Thoracic aorta (tissue), 2 donors: ENCODE data around the gene ELP5. TPM values are rescaled to one million over a fixed set of nuclear protein-coding genes. Genes with fewer than 3 reads are reported as not detected.
A peak's percentile ranks its signal among the peaks of the same experiment; 100 is the strongest.

Experiments
- ATAC-seq: fragments of 150-250 bp; one replicate; pipeline ENCODE4 v1.8.0; 2017; ENCODE audit warnings: low read depth; ENCODE audit not compliant: insufficient number of reproducible peaks, low FRiP score
- DNase-seq: peaks from one replicate; pipeline ENCODE4 v3.0.0-alpha.2; 2020; ENCODE audit warnings: low spot score
- H3K27ac ChIP-seq, 2 donors: fragments of 200-600 bp; sonication (generic); 1 replicate in 1 of 2; 2 replicates in 1 of 2; pipeline ENCODE4 v1.5.1; 2016; ENCODE audit warnings: mild to moderate bottlenecking in 2 of 2, moderate library complexity in 2 of 2
- H3K27me3 ChIP-seq: fragments of 200-600 bp; sonication (generic); replicated peaks from 2 replicates; pipeline ENCODE4 v1.6.0; 2016; ENCODE audit warnings: mild to moderate bottlenecking; ENCODE audit not compliant: insufficient read depth
- H3K36me3 ChIP-seq: fragments of 200-600 bp; sonication (generic); one replicate; pipeline ENCODE4 v1.5.1; 2016
- H3K4me1 ChIP-seq, 2 donors: fragments of 200-600 bp; sonication (generic); 1 replicate in 1 of 2; 2 replicates in 1 of 2; pipeline versions ENCODE4 v1.5.1 to v1.6.0; 2016; ENCODE audit warnings: low read depth in 2 of 2, mild to moderate bottlenecking in 1 of 2; ENCODE audit not compliant: control insufficient read depth in 1 of 2
- H3K4me3 ChIP-seq: fragments of 200-600 bp; sonication (generic); 2 replicates; pipeline ENCODE4 v1.5.1; 2016; ENCODE audit warnings: mild to moderate bottlenecking
- H3K9me3 ChIP-seq: fragments of 200-600 bp; sonication (generic); 2 replicates; pipeline ENCODE4 v1.5.1; 2016
- total RNA-seq, 2 donors: library from RNA; depleted of rRNA; stranded (reverse); fragments of >200 nt; gene quantifications; one replicate each; pipeline versions ENCODE4 v1.1.0 to v1.2.3, GENCODE V29; 2016
- TF ChIP-seq, protein P1 (sequence below): fragments of 200-600 bp; sonication (generic); IDR thresholded peaks from one replicate; pipeline ENCODE4 v1.5.1; 2019; ENCODE audit warnings: antibody characterized with exemption

ELP5 gene
- total RNA-seq, 2 donors from 2014 or later: 15.8 to 19.0 TPM

DNA sequence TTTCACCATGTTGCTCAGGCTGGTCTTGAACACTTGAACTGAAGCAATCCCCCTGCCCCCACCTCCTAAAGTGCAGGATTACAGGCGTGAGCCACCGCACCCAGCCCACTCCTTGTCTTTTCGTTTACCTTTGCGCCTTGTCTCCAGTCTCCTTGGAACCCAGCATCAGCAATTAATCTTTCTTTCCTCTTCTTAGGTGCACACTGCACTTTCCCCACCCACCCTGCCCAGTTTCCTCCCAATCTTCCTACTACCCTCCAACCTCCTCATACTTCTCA lies 11.7 kb downstream of the ELP5 start:
- peaks cover 12% of the 10 kb centered on the region for H3K27me3 ChIP-seq
- peaks cover 7% of the 10 kb centered on the region for H3K36me3 ChIP-seq
- peak overlapping the region; percentile 75 for H3K4me3 ChIP-seq
- H3K9me3 ChIP-seq: no peaks in the 10 kb centered on the region
- no peak for DNase-seq
- peaks cover 11 to 25% of the 10 kb centered on the region in 2 donors for H3K4me1 ChIP-seq
- no peak for ATAC-seq
- TF ChIP-seq, protein P1, sequence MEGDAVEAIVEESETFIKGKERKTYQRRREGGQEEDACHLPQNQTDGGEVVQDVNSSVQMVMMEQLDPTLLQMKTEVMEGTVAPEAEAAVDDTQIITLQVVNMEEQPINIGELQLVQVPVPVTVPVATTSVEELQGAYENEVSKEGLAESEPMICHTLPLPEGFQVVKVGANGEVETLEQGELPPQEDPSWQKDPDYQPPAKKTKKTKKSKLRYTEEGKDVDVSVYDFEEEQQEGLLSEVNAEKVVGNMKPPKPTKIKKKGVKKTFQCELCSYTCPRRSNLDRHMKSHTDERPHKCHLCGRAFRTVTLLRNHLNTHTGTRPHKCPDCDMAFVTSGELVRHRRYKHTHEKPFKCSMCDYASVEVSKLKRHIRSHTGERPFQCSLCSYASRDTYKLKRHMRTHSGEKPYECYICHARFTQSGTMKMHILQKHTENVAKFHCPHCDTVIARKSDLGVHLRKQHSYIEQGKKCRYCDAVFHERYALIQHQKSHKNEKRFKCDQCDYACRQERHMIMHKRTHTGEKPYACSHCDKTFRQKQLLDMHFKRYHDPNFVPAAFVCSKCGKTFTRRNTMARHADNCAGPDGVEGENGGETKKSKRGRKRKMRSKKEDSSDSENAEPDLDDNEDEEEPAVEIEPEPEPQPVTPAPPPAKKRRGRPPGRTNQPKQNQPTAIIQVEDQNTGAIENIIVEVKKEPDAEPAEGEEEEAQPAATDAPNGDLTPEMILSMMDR: no peak
- H3K27ac ChIP-seq: no peak overlapping the region

DNA sequence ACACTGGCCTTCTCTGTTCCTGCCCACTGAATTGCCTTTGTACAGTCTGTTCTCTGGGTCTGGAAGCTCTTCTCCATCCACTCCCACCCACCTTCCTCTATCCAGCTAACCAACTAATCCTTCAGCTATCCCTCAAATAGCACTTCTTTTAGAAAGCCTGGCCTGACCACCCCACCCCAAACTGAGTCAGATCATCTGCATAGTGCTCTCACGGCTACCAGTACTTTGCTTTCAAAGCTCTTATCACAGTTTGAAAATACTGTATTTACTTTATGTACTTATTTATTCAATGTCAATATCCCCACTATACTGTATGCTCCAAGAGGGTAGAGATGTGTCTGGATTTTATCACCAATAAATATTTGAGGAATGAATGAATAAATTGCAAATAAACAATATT lies 14.8 kb downstream of the ELP5 start:
- H3K27ac ChIP-seq: no peak overlapping the region
- DNase-seq: no peak
- no peaks in the 10 kb centered on the region for H3K9me3 ChIP-seq
- ATAC-seq: no peak
- peaks cover 9% of the 10 kb centered on the region for H3K27me3 ChIP-seq
- H3K4me1 ChIP-seq: peaks cover 4 to 16% of the 10 kb centered on the region in 2 donors
- TF ChIP-seq, protein P1: no peak
- H3K4me3 ChIP-seq: no peak overlapping the region
- no peaks in the 10 kb centered on the region for H3K36me3 ChIP-seq

DNA sequence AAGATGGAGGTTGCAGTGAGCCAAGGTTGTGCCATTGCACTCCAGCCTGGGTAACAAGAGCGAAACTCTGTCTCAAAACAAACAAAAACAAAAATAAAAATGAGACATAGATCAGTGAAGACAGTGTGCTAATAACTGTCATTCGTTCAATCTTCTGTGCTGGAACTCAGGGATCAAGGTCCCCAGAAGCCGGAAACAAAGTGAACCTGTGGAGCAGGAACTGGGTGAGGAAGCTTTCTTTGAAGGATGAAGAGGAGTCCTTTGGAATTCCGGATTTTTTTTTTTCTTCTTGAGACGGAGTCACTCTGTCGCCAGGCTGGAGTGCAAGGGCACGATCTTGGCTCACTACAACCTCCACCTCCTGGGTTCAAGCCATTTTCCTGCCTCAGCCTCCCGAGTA lies 27.4 kb downstream of the ELP5 start:
- Histone ChIP-seq H3K27ac (no peak overlapping the region), H3K4me1 (peaks cover 13 to 26% of the 10 kb centered on the region in 2 donors), H3K36me3 (no peaks in the 10 kb centered on the region), H3K4me3 (no peak overlapping the region), H3K27me3 (no peaks in the 10 kb centered on the region), H3K9me3 (no peaks in the 10 kb centered on the region)
- ATAC-seq (no peak), DNase-seq (no peak)
- TF ChIP-seq, protein P1: no peak

DNA sequence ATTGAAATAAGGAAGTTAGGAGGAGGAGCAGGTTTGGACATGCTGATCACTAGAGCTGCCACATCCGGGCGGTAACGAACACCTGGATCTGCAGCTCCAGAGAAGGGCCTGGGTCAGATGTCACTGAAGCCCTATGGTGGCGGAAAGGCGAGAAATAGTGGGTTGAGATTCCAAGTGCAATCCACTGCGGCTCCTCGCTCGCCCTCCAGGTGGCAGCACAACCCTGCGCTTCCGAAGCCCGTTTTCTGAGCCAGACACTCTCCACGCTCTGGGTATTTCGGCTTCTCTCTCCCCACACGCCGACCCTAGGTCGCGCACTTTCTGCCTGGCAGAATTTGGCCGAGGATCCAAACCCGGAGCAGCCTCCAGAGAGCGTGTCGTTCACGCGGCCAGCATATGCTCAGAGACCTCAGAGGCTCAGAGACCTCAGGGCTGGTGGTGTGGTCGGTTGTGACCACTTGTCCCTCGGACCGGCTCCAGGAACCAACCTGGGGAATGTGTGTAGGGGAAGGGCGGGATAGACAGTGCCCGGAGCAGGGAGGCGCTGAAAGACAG lies 28.6 kb downstream of the ELP5 start:
- ATAC-seq (peak; percentile 37), DNase-seq (peak; percentile 33)
- Histone ChIP-seq H3K27ac (peak overlapping the region; percentile 82 to 90), H3K4me1 (peaks cover 13 to 26% of the 10 kb centered on the region in 2 donors), H3K36me3 (no peaks in the 10 kb centered on the region), H3K27me3 (no peaks in the 10 kb centered on the region), H3K4me3 (peak overlapping the region; percentile 73), H3K9me3 (no peaks in the 10 kb centered on the region)
- TF ChIP-seq, protein P1: peak; percentile 88

DNA sequence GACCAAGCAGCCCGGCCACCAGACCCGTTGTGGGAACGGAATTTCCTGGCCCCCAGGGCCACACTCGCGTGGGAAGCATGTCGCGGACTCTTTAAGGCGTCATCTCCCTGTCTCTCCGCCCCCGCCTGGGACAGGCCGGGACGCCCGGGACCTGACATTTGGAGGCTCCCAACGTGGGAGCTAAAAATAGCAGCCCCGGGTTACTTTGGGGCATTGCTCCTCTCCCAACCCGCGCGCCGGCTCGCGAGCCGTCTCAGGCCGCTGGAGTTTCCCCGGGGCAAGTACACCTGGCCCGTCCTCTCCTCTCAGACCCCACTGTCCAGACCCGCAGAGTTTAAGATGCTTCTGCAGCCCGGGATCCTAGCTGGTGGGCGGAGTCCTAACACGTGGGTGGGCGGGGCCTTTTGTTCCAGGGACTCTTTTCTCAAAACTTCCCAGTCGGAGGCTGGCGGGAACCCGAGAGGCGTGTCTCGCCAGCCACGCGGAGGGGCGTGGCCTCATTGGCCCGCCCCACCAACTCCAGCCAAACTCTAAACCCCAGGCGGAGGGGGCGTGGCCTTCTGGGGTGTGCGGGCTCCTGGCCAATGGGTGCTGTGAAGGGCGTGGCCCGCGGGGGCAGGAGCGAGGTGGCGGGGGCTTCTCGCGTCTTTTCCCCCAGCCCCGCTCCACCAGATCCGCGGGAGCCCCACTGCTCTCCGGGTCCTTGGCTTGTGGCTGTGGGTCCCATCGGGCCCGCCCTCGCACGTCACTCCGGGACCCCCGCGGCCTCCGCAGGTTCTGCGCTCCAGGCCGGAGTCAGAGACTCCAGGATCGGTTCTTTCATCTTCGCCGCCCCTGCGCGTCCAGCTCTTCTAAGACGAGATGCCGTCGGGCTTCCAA lies 29.3 kb downstream of the ELP5 start, which contains the start of gene SLC2A4:
Gene SLC2A4, plus strand, starts transcription at position 645 of the 879 bp plus-strand sequence. Its CDS starts 217 bp downstream, at position 862.
- Histone ChIP-seq H3K4me3 (peak within 1 kb of the TSS; percentile 73), H3K36me3 (no peaks in the 10 kb centered on the region), H3K27me3 (no peaks in the 10 kb centered on the region), H3K27ac (peak within 1 kb of the TSS; percentile 82 to 90), H3K4me1 (peaks cover 13 to 26% of the 10 kb centered on the region in 2 donors), H3K9me3 (no peaks in the 10 kb centered on the region)
- DNase-seq (peak; percentile 78), ATAC-seq (peak; percentile 84)
- TF ChIP-seq, protein P1: no peak
